HG03095 (cell line): Measurements from ENCODE around the gene LYPD5.
"Not testable (repeated sequence)": the region's sequence is repeated elsewhere in the genome, so short reads cannot be mapped to it uniquely, and the experiment has no call there.

Experiments used
- ATAC-seq: cut with Tn5 transposase; IDR thresholded peaks from one replicate; pipeline ENCODE4 v1.9.1; 2021; ENCODE audit warnings: moderate library complexity; ENCODE audit not compliant: unreplicated experiment

The LYPD5 gene

DNA sequence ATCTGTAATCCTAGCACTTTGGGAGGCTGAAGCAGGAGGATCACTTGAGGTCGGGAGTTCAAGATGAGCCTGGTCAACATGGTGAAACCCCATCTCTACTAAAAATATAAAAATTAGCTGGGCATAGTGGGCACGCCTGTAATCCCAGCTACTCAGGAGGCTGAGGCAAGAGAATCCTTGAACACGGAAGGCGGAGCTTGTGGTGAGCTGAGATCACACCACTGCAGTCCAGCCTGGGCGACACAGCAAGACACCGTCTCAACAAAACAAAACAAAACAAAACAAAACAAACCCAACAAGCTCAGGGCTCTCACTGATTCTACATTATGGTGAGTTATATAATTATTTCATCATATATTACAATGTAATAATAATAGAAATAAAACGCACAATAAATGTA lies 4.2 kb upstream of the LYPD5 start:
- not testable (repeated sequence) for ATAC-seq

DNA sequence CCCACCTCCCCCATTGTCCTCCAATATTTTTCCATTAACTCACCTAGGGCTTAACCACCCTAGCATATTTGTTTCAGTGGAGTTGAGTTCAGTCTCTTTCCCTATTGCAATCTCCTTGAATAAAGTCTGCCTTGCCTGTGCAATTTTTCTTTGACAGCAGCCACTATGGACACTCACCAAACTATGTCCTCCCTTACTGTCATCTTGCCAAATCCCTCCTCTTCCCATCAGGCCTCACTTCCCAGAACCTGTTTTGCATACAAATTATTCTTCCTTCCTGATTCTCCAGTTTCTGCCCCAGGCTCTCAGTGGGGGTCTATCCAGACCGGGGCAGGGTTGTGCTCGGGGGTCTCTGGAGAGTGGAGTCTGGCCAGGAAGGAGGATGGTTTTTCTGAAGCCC lies 2.2 kb upstream of the LYPD5 start:
- no peak for ATAC-seq

DNA sequence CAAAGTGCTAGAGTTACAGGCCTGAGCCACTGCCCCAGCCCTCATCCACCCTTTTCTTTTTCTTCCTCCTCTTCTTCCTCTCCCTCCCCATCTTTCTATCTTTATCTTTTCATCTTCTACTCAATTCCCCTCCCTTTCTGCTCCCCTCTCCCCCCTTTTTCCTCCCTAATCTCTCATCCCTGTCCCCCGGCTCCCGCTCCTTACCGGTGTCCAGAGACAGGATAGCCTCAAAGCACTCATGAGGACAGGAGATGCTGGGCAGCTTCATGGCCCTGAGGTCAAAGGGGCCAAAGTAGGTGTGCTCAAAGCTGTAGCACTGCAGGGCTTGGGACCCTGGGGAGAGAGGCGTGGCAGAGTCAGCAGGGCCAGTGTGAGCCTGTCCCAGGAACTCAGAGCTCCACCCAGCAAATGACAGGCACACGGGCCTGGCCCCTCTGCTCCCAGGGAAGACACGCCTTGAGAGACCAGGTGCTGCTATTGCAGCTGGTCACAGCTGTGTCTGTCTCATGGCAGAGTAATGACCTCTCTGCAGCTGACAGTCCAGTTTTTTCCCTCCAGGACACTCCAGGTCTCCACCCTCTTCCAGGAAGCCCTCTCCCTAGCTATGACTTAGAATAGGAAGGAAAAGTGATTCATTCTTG lies 2.6 kb downstream of the LYPD5 start:
- no peak for ATAC-seq

DNA sequence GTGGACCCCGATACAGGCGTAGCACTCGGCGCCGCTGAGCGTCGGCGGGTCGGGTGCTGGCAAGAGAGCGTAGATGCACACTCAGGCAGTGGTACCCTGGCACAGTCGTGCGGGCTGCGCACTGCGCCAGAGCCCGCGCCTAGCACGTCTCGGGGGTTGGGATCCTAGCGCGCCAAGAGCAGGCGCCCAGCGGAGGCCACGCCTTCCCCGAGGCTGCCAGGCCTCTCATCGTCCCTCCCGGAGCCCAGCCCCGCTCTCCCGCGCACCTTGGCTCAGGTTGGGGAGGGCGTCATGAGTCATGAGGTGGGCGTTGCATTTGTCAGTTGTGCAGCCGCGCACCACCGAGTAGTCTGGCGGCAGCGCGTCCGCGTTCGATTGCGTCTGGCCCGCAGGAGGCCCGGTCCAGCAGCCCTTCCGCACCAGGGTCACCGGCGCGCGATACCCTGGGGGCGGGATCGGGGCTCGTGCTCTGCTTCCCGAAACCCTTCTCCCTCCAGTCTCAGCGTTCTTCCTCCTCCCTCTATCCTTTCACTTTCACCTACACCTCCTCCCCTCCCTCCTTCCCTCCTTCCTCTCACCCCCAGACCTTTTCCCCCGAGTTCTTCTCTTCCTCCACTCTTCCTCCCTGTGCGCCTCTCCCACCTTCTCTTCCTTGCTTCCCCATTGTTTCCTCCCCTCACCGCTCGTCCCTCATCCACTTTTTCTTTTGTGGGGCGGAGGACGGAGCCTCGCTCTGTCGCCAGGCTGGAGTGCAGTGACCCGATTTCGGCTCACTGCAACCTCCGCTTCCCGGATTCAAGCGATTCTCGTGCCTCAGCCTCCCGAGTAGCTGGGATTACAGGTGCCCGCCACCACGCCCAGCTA lies 3.5 kb downstream of the LYPD5 start:
- no peak for ATAC-seq

GRCh38 chr19:43798026-43798545 lies 4.2 kb downstream of the LYPD5 start:
- no peak for ATAC-seq

DNA sequence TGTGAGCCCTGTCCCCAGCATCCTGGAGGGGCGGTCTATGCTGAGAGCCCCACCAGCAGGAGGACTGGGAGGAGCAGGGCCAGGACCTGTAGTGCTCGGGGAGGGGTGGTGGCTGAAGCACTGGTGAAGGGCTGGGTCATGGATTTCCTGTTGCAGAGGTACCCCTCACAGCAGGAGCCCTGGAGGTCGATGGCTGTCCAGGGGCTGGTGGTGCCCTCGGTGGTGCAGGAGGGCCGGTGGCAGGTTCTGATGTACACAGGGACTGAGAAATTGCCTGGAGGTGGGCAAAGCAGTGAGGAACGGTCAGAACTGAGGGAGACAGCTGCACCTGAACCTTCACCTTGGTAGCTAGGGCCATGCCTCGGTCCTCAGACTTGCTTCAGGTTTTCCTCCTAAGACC lies 4.7 kb downstream of the LYPD5 start:
- no peak for ATAC-seq

GRCh38 chr19:43797118-43797517 lies 5.1 kb downstream of the LYPD5 start:
- no peak for ATAC-seq

- no peak for ATAC-seq
Measured at GRCh38 chr19:43790587-43790986, 11.7 kb downstream of the LYPD5 start.

DNA sequence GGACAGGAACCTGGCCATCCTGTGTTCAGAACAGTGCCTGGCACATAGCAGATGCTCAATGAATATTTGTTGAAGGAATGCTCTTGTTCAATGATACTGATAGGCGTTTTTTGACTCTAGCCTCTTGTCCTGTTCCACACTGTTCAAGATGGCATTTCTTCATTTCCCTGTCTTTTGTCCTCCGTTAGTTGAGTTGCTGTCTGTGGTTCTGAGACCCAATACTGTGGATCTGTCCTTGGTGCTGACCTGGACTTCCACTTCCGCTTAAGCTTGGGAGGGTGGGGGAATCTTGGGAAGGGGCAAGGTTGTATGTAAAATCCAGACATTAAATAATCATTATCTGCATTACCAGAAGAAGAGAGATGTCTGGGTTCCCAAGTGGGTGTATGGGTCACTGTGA lies 13.2 kb downstream of the LYPD5 start:
- ATAC-seq, result no peak

GRCh38 chr19:43786665-43787064 lies 15.6 kb downstream of the LYPD5 start:
- no peak for ATAC-seq

GRCh38 chr19:43784981-43785808 lies 17.1 kb downstream of the LYPD5 start:
- no peak for ATAC-seq

- ATAC-seq, result no peak
Measured at GRCh38 chr19:43784241-43784980, 17.8 kb downstream of the LYPD5 start.

DNA sequence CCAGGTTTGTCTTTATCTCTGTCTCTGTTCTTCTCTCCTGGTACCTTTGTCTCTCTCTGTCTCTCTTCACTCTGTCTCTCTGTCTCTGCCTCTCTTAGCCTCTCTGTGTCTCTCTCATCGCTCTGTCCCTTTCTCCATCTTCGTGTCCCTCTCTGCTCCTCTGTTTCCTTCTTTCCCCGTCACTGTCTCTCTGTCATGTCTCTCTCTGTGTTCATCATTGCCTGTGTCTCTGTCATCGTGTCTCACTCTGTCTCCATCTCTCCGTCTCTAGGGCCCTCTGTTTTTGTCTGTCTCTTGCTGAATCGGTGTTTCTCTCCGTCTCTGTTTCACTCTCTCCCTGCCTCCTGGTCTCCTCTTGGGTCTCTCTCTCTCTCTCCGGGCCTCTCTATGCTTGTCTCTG lies 18.6 kb downstream of the LYPD5 start:
- no peak for ATAC-seq

DNA sequence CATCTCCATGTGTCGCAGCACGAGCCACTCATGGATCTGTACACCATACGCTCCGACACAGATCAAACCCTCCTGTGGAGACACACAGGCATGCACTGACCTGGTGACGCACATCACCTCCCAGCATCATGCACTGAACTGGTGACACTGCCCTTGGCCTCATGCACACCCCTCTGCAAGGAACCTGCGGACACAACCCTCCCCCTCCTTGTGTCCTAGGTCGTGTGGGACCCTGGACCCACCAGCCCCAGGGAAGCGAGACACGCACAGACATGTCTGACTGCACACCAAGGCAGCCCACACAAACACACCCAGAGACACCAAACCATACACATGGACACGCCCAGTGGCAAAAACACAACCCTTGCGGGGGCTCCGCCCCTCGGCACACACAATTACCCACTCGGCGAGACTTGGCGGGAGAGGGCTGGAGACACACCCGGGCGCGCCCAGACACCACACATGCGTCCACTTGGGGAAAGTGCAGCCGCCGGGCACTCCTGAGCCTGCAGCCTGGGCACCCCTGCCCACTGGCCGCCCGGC lies 19.5 kb downstream of the LYPD5 start:
- no peak for ATAC-seq

- ATAC-seq, result no peak
Measured at GRCh38 chr19:43782311-43782660, 20.0 kb downstream of the LYPD5 start.

DNA sequence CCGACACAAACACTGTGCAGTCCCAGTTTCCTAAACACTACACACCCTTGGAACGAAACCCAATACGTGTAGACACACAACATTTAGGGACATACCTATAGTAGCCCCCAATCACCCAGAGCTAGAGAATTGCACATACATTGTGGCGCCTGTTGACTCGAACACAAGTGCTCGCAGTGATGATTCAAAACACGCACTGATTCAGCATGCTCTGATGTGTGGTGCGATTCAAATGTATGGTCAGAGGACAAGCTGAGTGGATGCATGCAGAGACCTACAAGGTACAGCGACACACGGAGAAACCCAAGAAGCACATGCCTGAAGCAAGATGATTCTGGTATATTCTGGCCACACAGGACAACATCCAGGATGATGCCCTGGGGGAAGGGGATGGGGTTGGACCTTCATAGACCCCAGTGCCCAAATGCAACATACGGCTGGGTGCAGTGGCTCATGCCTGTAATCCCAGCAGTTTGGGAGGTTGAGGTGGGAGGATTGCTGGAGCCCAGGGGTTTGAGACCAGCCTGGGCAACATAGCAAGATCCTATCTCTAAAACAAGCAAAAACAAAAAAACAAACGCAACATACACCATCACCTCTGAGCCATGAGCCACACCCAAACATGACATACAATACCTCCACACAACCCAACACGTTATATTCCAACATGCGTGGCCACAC lies 20.5 kb downstream of the LYPD5 start:
- ATAC-seq, result no peak

DNA sequence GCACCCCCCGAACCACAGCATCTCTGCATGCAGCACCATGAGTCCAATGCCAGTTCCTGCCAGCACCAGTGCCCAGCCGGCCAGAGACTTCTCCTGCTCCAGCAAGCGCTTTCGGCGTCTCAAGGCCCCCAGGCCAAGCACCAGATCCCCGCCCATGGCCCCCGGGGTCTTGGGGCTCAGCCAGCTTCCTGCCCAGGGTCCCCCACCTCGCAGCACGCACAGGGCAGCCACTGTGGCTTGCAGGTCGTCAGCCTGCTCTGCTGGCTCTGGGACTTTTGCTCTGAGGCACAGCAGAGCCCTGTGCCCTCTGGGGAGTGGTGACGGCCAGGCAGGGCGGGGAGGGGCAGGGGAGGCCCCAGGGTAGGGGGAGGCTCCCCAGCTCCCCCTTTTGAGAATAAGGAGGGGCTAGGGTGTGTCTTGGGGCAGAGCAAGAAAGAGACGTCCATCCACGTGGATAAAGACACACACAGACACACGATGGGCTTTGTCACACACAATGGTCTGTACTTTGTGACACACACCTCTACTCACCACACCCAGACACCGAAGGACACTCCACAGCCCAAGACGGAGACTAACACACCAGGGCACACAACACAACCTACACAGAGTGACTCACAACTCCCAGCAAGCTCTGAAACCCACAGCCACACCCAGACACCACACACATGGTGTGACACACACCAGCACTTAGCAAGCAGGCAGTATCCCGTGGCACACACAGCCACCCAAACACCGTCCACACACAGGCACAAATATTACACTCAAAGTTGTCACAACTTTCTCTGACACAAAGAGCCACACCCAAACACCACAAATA lies 21.3 kb downstream of the LYPD5 start, which contains the start of gene KCNN4:
Gene KCNN4 (minus strand): TSS at position 268 of the 820 bp plus-strand sequence. CDS start 112 bp downstream, at position 156.
- ATAC-seq, result no peak

- no peak for ATAC-seq
Measured at GRCh38 chr19:43779820-43780219, 22.4 kb downstream of the LYPD5 start.
